AG04450 (cell line): Measurements from ENCODE around the gene PTGES2. TPM values are rescaled to one million over a fixed set of nuclear protein-coding genes. Genes with fewer than 3 reads are reported as not detected.
A peak's percentile ranks its signal among the peaks of the same experiment; 100 is the strongest.

Experiments used
- CTCF ChIA-PET: fragments of 300-600, 350-600 bp; formaldehyde crosslinking; extraction: SDS; loops from one replicate; lab custom pipeline; 2022; ENCODE audit warnings: antibody characterized with exemption, inconsistent platforms; lab: Charles Lee
- POLR2A ChIA-PET: fragments of 350-600 bp; formaldehyde crosslinking; extraction: SDS; loops from one replicate; lab custom pipeline; 2021; ENCODE audit warnings: antibody characterized with exemption, inconsistent platforms; lab: Yijun Ruan, JAX
- DNase-seq: peaks from one replicate; pipeline ENCODE4 v3.0.0-alpha.2; 2011; ENCODE audit warnings: low read depth, low spot score
- H3K27ac ChIP-seq: one replicate; pipeline ENCODE4 v1.5.1; 2012; ENCODE audit warnings: low read depth, low read length, control low read depth
- H3K27me3 ChIP-seq: one replicate; pipeline ENCODE4 v1.6.0; 2012; ENCODE audit warnings: low read length; ENCODE audit not compliant: control insufficient read depth, insufficient read depth
- H3K4me3 ChIP-seq: 2 replicates; pipeline ENCODE4 v1.5.1; 2011; ENCODE audit warnings: mild to moderate bottlenecking, low read depth, low read length, control low read depth
- H3K9me3 ChIP-seq: 2 replicates; pipeline ENCODE4 v1.5.1; 2012; ENCODE audit warnings: low read length; ENCODE audit not compliant: control insufficient read depth, insufficient read depth
- polyA plus RNA-seq: library from polyadenylated mRNA; depleted of rRNA; stranded (reverse); fragments of >200 nt; gene quantifications from 2 replicates; pipeline ENCODE4 v1.2.3, GENCODE V29; 2011
- TF ChIP-seq, protein P1 (sequence below): IDR thresholded peaks from 2 replicates; pipeline ENCODE4 v1.5.1; 2011; ENCODE audit warnings: low read depth, low read length, control low read depth, inconsistent platforms

Gene PTGES2
- polyA plus RNA-seq, 1 experiment = 56.3 TPM

DNA sequence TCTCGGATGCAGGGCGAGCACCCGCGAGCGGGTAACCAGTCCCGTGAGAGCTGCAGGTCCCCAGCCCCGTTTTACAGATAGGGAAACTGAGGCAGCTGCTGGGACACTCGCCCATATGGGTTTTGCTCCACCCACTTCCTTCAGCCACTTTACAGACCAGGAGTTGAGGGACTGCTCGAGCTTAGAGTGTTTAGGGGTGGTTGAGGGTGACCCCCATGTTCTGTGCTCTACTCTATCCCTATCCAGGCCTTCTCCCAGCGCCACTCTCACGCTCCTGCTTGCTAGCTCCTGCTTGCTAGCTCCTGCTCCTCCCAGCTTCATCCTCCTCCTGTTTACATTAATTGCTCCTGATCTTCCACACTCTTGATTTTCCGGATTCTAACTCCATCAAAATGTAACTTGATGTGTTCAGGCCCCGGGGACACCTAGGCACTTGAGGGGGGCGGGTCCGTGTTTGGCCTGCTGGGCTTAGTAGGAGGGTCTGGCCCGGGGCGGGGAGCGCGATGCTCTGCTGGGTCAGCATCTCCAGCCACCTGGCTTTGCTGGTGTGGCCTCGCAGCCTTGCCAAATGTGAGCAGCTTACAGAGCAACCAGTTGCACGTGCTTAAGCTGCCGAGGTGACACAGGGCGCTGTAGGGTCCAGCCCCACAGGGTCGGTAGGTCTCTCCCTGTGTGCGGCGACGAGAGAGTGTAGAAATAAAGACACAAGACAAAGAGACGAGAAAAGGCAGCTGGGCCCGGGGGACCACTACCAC, 1.5 kb upstream of the PTGES2 start:
- peaks cover 10% of the 10 kb centered on the region for H3K27me3 ChIP-seq
- H3K9me3 ChIP-seq = peaks cover 3% of the 10 kb centered on the region; the same call in 1 of the 2 replicates
- TF ChIP-seq, protein P1, sequence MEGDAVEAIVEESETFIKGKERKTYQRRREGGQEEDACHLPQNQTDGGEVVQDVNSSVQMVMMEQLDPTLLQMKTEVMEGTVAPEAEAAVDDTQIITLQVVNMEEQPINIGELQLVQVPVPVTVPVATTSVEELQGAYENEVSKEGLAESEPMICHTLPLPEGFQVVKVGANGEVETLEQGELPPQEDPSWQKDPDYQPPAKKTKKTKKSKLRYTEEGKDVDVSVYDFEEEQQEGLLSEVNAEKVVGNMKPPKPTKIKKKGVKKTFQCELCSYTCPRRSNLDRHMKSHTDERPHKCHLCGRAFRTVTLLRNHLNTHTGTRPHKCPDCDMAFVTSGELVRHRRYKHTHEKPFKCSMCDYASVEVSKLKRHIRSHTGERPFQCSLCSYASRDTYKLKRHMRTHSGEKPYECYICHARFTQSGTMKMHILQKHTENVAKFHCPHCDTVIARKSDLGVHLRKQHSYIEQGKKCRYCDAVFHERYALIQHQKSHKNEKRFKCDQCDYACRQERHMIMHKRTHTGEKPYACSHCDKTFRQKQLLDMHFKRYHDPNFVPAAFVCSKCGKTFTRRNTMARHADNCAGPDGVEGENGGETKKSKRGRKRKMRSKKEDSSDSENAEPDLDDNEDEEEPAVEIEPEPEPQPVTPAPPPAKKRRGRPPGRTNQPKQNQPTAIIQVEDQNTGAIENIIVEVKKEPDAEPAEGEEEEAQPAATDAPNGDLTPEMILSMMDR = no peak
- H3K27ac ChIP-seq = no peak overlapping the region
- ChIA-PET POLR2A (interaction anchor here (0.9 to 1.0 kb wide), 6 partner anchors 11 to 62 kb away, joined by 3 to 4 read pairs (median 4); partner anchors contain the start of gene NAIF1), CTCF (interaction anchor here (0.9 to 4.0 kb wide), 5 partner anchors 8 to 186 kb away, joined by 3 to 53 read pairs (median 7); partner anchors contain the start of gene BBLN)
- peak overlapping the region; percentile 90 for H3K4me3 ChIP-seq
- no peak for DNase-seq

DNA sequence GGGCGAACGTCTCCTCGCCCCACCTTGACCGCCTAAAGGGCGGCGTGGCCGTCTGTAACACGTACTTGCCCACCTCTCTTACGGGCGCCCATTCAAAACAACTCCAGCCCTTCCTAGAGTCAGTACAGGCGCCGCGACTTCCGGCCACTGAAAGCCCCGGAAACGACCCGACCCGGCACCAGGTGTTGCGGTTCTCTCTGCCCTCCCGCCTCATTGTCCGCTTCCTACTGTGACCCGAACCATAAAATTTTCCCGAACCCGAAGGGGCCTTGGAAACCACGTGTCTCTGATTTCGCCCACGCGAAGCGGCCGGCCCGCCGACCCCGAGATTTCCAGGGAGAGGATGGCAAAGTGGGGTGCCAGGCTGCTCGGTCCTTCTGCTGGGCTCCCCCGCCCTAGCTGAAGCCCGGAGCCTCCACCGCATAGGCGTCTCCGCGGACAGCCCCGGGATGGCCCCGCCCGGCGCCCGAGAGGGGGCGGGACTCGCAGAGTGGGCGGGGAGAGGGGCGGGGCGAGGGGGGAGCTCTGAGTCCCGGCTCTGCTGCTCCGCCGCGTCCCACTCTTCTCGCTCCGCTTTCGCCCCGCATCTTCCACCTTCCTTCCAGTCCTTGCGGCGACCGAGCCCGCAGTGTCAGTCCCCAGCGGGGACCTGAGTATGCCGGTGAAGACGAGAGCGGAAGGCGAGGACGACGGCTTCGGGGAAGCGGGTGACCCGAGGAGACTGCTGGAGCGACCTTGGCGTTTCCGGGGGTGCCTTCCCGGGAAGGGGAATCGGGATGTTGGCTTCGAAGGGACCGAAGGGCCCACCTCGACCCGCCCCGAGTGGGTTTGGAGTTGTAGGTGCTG, 684 bp upstream of the PTGES2 start:
- TF ChIP-seq, protein P1 = no peak
- peak; percentile 77 for DNase-seq
- CTCF ChIA-PET = interaction anchor here (0.9 to 4.0 kb wide), 4 partner anchors 9 to 186 kb away, joined by 3 to 53 read pairs (median 6); partner anchors contain the start of gene BBLN
- H3K27ac ChIP-seq = peak overlapping the region; percentile 92
- H3K27me3 ChIP-seq = peaks cover 4% of the 10 kb centered on the region
- peaks cover 3% of the 10 kb centered on the region; the same call in 1 of the 2 replicates for H3K9me3 ChIP-seq
- peak overlapping the region; percentile 90 for H3K4me3 ChIP-seq
- POLR2A ChIA-PET = interaction anchor here (0.6 to 1.0 kb wide), 7 partner anchors 8 to 61 kb away, joined by 3 to 6 read pairs (median 4); partner anchors contain the start of gene NAIF1

DNA sequence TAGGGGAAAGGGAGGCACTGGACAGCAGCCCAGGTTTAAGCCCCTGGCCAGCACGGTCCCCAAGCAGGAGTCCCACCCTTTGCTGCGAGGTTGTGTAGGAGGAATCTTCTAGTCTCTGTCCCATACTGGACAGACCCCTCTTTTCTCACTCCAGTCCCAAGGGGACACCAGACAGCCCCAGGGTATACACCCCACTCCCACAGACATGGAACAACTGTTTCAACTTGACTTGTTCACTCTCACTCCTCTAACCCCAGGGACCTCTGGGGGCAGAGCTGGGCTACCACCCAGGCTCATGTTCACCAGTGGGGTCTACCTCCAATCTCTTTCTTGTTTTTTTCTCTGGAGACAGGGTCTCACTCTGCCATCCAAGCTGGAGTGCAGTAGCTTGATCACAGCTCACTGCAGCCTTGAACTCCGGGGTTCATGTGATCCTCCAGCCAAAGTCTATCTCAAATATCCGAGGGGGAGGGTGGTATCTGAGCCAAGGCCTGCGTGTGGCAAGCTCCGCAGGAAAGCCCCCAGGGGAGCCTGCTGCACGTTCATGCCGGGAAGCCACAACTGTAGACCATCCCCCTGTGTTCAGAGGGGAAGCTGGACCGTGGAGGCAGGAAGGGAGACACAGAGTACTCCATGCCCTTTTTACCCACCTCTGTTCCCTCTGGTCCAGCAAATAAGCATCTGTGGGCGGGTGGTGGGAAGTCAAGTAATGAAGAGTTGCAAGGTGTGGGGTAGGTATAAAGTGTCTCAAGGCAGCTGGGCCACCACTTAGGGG, 1.8 kb downstream of the PTGES2 start:
- Histone ChIP-seq H3K4me3 (peak overlapping the region; percentile 27), H3K27me3 (no peaks in the 10 kb centered on the region), H3K27ac (no peak overlapping the region), H3K9me3 (peaks cover 3% of the 10 kb centered on the region; the same call in 1 of the 2 replicates)
- no peak for DNase-seq
- ChIA-PET CTCF (interaction anchor here (1.1 to 4.0 kb wide), 2 partner anchors 8 to 15 kb away, joined by 3 to 53 read pairs; no protein-coding TSS in a partner anchor), POLR2A (no interaction called here)
- TF ChIP-seq, protein P1 = no peak

DNA sequence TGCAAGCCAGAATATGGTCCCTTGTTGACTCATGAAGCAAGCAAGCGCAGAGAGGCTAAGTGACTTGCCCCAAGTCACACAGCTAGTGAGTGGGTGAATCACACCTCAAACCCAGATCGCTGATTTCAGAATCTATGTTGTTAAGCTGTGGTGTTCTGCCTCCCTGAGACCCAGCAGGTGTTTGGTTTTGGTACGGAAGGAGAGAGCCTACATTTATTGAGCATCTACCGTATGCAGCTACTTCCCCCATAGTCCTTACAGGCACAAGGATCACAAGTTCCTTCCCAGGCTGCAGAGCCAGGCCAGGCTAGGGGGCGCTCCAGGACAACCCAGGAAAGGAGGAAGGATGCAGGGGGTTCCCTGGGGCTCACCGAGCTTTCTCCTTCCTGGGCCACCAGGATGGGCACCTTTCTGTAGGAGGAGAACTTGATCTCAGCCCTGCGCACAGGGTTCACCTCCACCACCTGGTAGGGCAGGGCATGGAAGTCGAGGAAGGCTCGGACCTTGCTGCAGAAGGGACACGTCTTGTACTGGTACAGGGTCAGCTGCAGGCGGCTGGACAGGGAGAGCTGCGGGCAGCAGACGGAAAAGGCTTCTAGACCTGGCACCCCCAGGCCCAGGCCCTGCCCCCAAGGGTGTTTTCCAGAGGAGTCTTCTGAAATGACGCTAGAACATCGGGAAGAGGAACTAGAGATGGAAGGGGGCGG, 2.5 kb downstream of the PTGES2 start:
- peak; percentile 15 for DNase-seq
- POLR2A ChIA-PET = interaction anchor here (0.6 kb wide), 2 partner anchors 14 to 130 kb away, joined by 5 to 7 read pairs; no protein-coding TSS in a partner anchor
- H3K27ac ChIP-seq = no peak overlapping the region

More for the DNA sequence above, 2.5 kb downstream of the PTGES2 start:
- Histone ChIP-seq H3K4me3 (no peak overlapping the region), H3K27me3 (no peaks in the 10 kb centered on the region), H3K9me3 (peaks cover 3% of the 10 kb centered on the region; the same call in 1 of the 2 replicates)
- CTCF ChIA-PET = interaction anchor here (0.6 to 4.0 kb wide), 7 partner anchors 7 to 183 kb away, joined by 3 to 53 read pairs (median 4); no protein-coding TSS in a partner anchor
- TF ChIP-seq, protein P1 = peak; percentile 72
